HG03565 (cell line): ENCODE results near the gene LRRK1.
"Not testable (repeated sequence)": the region's sequence is repeated elsewhere in the genome, so short reads cannot be mapped to it uniquely, and the experiment has no call there.

Experiments used
- ATAC-seq: cut with Tn5 transposase; IDR thresholded peaks from one replicate; pipeline ENCODE4 v1.9.1; 2021; ENCODE audit warnings: mild to moderate bottlenecking, moderate library complexity; ENCODE audit not compliant: unreplicated experiment

LRRK1 gene

GRCh38 chr15:101087172-101087769 is 168.1 kb downstream of the LRRK1 start:
- ATAC-seq, result no peak

- no peak for ATAC-seq
Observed at GRCh38 chr15:101088271-101088670, 169.1 kb downstream of the LRRK1 start.

GRCh38 chr15:101088788-101089578 is 169.8 kb downstream of the LRRK1 start:
- peak; percentile 75 for ATAC-seq

- no peak for ATAC-seq
Observed at GRCh38 chr15:101089579-101090427, 170.6 kb downstream of the LRRK1 start.

DNA sequence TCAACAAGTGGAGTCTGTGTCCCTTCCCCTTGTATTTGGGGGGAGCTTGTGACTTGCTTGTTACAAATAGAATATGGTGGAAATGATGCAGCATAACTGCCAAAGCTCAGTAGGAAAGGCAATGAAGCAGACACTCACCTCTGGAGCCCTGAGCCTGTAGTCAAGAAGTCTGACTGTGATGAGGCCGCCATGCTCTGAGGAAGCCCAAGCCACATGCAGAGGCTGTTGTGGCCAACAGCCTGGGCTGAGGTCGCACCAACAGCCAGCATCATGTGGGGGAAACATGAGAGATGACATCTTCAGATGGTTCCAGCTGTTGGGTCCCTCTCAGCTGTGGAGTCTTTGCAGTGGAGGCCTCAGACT is 171.3 kb downstream of the LRRK1 start:
- ATAC-seq, result no peak

GRCh38 chr15:101091080-101092017 is 172.2 kb downstream of the LRRK1 start:
- ATAC-seq, result no peak

- ATAC-seq, result no peak
Observed at GRCh38 chr15:101092156-101092866, 173.2 kb downstream of the LRRK1 start.

- no peak for ATAC-seq
Observed at GRCh38 chr15:101092867-101093202, 173.7 kb downstream of the LRRK1 start.

DNA sequence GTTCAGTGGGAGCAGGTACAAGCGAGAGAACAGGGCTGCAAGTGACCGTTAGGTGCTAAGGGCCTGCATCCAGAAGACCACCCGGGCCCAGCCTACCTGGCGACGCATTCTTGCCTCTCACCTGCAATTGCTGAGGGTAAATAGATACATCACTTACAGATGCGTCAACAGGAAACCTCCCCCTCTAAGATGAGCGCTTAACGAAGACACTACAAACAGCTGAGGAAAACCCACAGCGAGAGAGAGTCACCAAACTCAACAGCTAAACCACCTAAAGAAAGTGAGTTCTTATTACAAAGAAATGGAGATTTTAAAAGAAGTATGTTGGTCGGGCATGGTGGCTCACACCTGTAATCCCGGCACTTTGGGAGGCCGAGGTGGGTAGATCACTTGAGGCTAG is 174.8 kb downstream of the LRRK1 start:
- ATAC-seq, result no peak

- not testable (repeated sequence) for ATAC-seq
Observed at GRCh38 chr15:101095796-101096406, 176.7 kb downstream of the LRRK1 start.

- ATAC-seq, result no peak
Observed at GRCh38 chr15:101097111-101097510, 178.0 kb downstream of the LRRK1 start.

DNA sequence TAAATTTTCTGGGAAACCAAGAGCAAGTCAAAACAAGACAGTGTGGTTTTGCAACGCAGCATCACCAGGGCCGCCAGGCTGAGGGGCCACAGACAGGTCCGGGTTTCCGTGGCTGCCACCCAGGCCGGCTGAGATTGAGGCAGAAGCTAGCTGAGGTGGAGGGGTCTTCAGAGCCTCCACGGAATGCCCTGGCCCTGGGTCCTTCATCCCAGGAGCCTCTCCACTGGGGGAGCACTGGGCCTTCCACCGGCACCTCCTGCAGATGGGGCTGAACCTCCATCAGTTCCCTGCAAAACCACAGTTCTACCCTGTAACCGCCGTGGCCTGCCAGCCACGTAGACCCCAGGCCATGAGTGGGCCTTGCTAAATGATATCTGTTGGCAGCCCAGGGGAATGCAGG is 180.0 kb downstream of the LRRK1 start:
- ATAC-seq, result no peak

GRCh38 chr15:101100118-101100517 is 181.0 kb downstream of the LRRK1 start:
- ATAC-seq, result no peak

GRCh38 chr15:101100593-101101442 is 181.7 kb downstream of the LRRK1 start:
- ATAC-seq, result no peak

DNA sequence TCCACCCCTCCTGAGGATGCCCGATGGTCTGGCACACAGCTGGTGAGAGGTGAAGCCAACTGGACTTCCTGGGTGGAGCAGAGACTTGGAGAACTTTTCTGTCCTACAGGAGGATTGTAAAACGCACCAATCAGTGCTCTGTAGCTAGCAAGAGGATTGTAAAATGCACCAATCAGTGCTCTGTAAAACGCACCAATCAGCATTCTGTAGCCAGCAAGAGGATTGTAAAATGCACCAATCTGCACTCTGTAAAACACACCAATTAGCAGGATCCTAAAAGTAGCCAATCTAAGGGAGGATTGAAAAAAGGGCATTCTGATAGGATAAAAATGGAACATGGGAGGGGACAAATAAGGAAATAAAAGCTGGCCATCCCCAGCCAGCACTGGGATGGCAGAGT is 182.5 kb downstream of the LRRK1 start:
- no peak for ATAC-seq

- ATAC-seq, result no peak
Observed at GRCh38 chr15:101102746-101103145, 183.6 kb downstream of the LRRK1 start.

DNA sequence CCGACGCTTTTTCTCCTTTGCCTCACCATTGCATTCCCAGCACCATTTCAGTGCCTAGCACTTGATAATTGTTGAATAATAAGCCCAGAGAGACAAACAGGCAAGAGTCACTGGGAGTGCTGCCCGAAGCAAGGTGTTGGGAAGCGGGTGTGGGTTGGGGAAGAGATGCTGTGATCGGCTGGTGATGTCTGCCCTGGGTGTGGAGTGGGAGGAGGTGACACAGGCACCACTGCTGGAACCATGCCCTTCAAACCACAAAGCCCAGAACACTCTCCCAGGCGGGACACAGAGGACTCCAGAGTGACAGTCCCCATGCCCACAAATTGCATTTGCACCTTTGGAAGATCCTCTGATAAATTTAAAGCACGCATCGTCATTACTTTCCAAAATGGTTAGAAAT is 184.4 kb downstream of the LRRK1 start:
- ATAC-seq, result no peak

DNA sequence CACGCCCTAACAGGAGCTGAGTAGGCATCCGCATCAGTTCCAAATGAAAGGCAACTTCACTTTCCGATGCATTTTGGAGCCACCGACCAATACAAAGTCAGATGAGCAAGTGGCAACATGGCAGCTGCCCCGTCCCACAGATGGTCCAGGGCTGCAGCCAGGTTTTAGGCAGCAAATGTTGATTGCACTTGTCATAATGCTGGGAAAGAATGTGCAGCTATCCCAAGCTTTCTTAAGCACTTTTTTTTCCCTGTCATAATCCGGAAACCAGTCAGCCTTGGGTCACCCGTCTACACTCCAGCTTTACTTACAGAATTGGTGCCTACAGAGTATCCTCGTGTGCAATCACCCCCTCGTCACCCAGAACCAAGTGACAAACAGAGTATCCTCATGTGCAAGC is 185.0 kb downstream of the LRRK1 start:
- ATAC-seq, result no peak
